WTC11 (cell line): ENCODE data around the gene UBN1. TPM values are rescaled to one million over a fixed set of nuclear protein-coding genes. Genes with fewer than 3 reads are reported as not detected.

Experiments used
- ATAC-seq: fragments of 200-7000 bp; cut with Tn5 transposase; 2 replicates; pipeline ENCODE4 v1.10.0; 2021; ENCODE audit warnings: mild to moderate bottlenecking, moderate library complexity
- CTCF ChIA-PET: fragments of 300-600 bp; sonication (Branson Sonifier 250); formaldehyde crosslinking; loops from one replicate; lab custom pipeline; 2021; ENCODE audit warnings: antibody characterized with exemption; lab: Charles Lee
- POLR2A ChIA-PET: fragments of 350-600 bp; sonication (Branson Sonifier 250); formaldehyde crosslinking; loops from one replicate; lab custom pipeline; 2021; ENCODE audit warnings: antibody characterized with exemption; lab: Charles Lee
- DNase-seq: peaks from one replicate; pipeline ENCODE4 v3.0.0; 2021; ENCODE audit warnings: low spot score
- H3K27ac Mint-ChIP-seq: 2 replicates; pipeline ENCODE4 v1.8.0; 2021; ENCODE audit warnings: mixed read lengths
- H3K27me3 Mint-ChIP-seq: 2 replicates; pipeline ENCODE4 v1.8.0; 2021; ENCODE audit warnings: low read depth, mild to moderate bottlenecking, moderate library complexity, mixed read lengths
- H3K36me3 Mint-ChIP-seq: 2 replicates; pipeline ENCODE4 v1.8.0; 2021; ENCODE audit warnings: mixed read lengths
- H3K4me1 Mint-ChIP-seq: 2 replicates; pipeline ENCODE4 v1.8.0; 2022; ENCODE audit warnings: mixed read lengths
- H3K4me3 Mint-ChIP-seq: 2 replicates; pipeline ENCODE4 v1.8.0; 2021; ENCODE audit warnings: mild to moderate bottlenecking, moderate library complexity, mixed read lengths
- H3K9me3 Mint-ChIP-seq: 2 replicates; pipeline ENCODE4 v1.8.0; 2021; ENCODE audit warnings: mixed read lengths
- AFF4 ChIP-seq: sonication (generic); formaldehyde crosslinking; IDR thresholded peaks from 2 replicates; pipeline ENCODE4 v1.8.1; 2023; ENCODE audit warnings: mild to moderate bottlenecking, missing genetic modification reagents, borderline replicate concordance
- FOXJ3 ChIP-seq: sonication (generic); formaldehyde crosslinking; IDR thresholded peaks from 2 replicates; pipeline ENCODE4 v1.9.0; 2021; ENCODE audit warnings: missing genetic modification reagents, mild to moderate bottlenecking, borderline replicate concordance
- FOXK1 ChIP-seq: sonication (generic); formaldehyde crosslinking; IDR thresholded peaks from 2 replicates; pipeline ENCODE4 v1.8.0; 2022; ENCODE audit warnings: mild to moderate bottlenecking, moderate library complexity, missing genetic modification reagents
- KAT7 ChIP-seq: sonication (generic); formaldehyde crosslinking; IDR thresholded peaks from 2 replicates; pipeline ENCODE4 v1.8.1; 2023; ENCODE audit warnings: missing genetic modification reagents, mild to moderate bottlenecking, borderline replicate concordance
- MYBL2 ChIP-seq: sonication (generic); formaldehyde crosslinking; IDR thresholded peaks from 2 replicates; pipeline ENCODE4 v1.8.1; 2023; ENCODE audit warnings: mild to moderate bottlenecking, moderate library complexity, missing genetic modification reagents
- RELA ChIP-seq: sonication (generic); formaldehyde crosslinking; IDR thresholded peaks from 2 replicates; pipeline ENCODE4 v1.8.1; 2022; ENCODE audit warnings: missing genetic modification reagents, mild to moderate bottlenecking, borderline replicate concordance
- RORB ChIP-seq: fragments of 250-450 bp; sonication (Bioruptor Pico); IDR thresholded peaks from 2 replicates; pipeline ENCODE4 v1.9.0; 2021; ENCODE audit warnings: mild to moderate bottlenecking
- SMAD3 ChIP-seq: sonication (generic); formaldehyde crosslinking; IDR thresholded peaks from 2 replicates; pipeline ENCODE4 v1.8.0; 2022; ENCODE audit warnings: missing genetic modification reagents, mild to moderate bottlenecking, borderline replicate concordance
- SMAD4 ChIP-seq: sonication (generic); formaldehyde crosslinking; IDR thresholded peaks from 2 replicates; pipeline ENCODE4 v1.8.0; 2022; ENCODE audit warnings: mild to moderate bottlenecking, missing genetic modification reagents
- STAT6 ChIP-seq: sonication (generic); formaldehyde crosslinking; conservative IDR thresholded peaks from 2 replicates; pipeline ENCODE4 v1.8.1; 2023; ENCODE audit warnings: mild to moderate bottlenecking, low read depth, missing genetic modification reagents, moderate library complexity
- TCF7 ChIP-seq: sonication (generic); formaldehyde crosslinking; IDR thresholded peaks from 2 replicates; pipeline ENCODE4 v1.8.0; 2022; ENCODE audit warnings: mild to moderate bottlenecking, low read depth, missing genetic modification reagents, moderate library complexity
- TEAD1 ChIP-seq: sonication (generic); formaldehyde crosslinking; IDR thresholded peaks from 2 replicates; pipeline ENCODE4 v1.8.0; 2022; ENCODE audit warnings: mild to moderate bottlenecking, missing genetic modification reagents
- ZBTB21 ChIP-seq: sonication (generic); formaldehyde crosslinking; IDR thresholded peaks from 2 replicates; pipeline ENCODE4 v1.8.1; 2023; ENCODE audit warnings: mild to moderate bottlenecking, missing genetic modification reagents, borderline replicate concordance
- ZNF263 ChIP-seq: sonication (generic); formaldehyde crosslinking; IDR thresholded peaks from 2 replicates; pipeline ENCODE4 v1.8.1; 2022; ENCODE audit warnings: low read depth, mild to moderate bottlenecking, moderate library complexity, missing genetic modification reagents
- ZNF281 ChIP-seq: sonication (generic); formaldehyde crosslinking; IDR thresholded peaks from 2 replicates; pipeline ENCODE4 v1.8.0; 2023; ENCODE audit warnings: mild to moderate bottlenecking, missing genetic modification reagents
- ZNF317 ChIP-seq: sonication (generic); formaldehyde crosslinking; IDR thresholded peaks from 2 replicates; pipeline ENCODE4 v1.8.1; 2023; ENCODE audit warnings: low read depth, mild to moderate bottlenecking, moderate library complexity, missing genetic modification reagents, borderline replicate concordance
- ZNF532 ChIP-seq: fragments of 250-450 bp; sonication (Bioruptor Pico); IDR thresholded peaks from 2 replicates; pipeline ENCODE4 v1.9.0; 2021; ENCODE audit warnings: mild to moderate bottlenecking, borderline replicate concordance
- total RNA-seq: library from RNA; stranded (reverse); gene quantifications from 3 replicates; pipeline ENCODE4 v1.2.3, GENCODE V29; 2021

UBN1 gene
- total RNA-seq, 1 experiment from 2014 or later, result 38.5 TPM

- Mint-ChIP-seq H3K36me3 (peaks cover 71% of the 10 kb centered on the region), H3K27ac (no peak overlapping the region), H3K9me3 (no peaks in the 10 kb centered on the region), H3K4me1 (no peaks in the 10 kb centered on the region), H3K4me3 (no peak overlapping the region), H3K27me3 (no peaks in the 10 kb centered on the region)
- CTCF ChIA-PET, result no interaction called here
- DNase-seq (no peak), ATAC-seq (no peak)
- POLR2A ChIA-PET, result interaction anchor here (2.0 kb wide), 1 partner anchor 9 kb away, joined by 4 read pairs; no protein-coding TSS in a partner anchor
- TF ChIP-seq SMAD4 (CRISPR knock-in tag), result no peak
- TF ChIP-seq FOXJ3, result no peak
- no peak for TF ChIP-seq TEAD1 (CRISPR knock-in tag)
- no peak for TF ChIP-seq ZNF317
These were observed 20.8 kb upstream of the UBN1 start for GRCh38 chr16:4826526-4826925.

DNA sequence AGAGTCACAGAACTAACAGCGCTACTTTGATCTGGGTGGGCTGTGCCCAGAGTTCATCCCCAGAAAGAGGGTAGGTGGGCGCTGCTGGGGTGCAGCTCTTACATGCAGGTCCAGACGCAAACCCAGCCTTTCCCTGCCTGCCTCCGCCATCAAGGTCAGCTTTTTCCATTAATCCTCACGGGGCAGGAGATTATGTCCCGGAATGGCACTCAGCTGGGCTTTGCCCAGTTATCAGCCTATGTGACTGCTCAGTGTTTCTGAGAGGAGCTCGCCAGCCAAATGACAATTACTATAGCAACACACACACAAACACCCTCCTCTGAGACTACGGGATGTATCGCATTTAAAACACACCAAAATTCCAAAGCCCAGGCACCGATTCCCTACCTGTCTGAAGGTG lies 20.3 kb upstream of the UBN1 start:
- CTCF ChIA-PET, result no interaction called here
- H3K4me1 Mint-ChIP-seq, result no peaks in the 10 kb centered on the region
- DNase-seq, result no peak
- H3K9me3 Mint-ChIP-seq, result no peaks in the 10 kb centered on the region
- no peaks in the 10 kb centered on the region for H3K27me3 Mint-ChIP-seq
- H3K36me3 Mint-ChIP-seq, result peaks cover 71% of the 10 kb centered on the region
- TF ChIP-seq ZBTB21 (CRISPR knock-in tag), result no peak
- no peak for TF ChIP-seq STAT6
- no peak for TF ChIP-seq SMAD3 (CRISPR knock-in tag)
- no peak for TF ChIP-seq KAT7 (CRISPR knock-in tag)
- no peak for TF ChIP-seq MYBL2 (CRISPR knock-in tag)
- no peak for TF ChIP-seq ZNF281
- no peak for TF ChIP-seq TCF7
- TF ChIP-seq RELA (CRISPR knock-in tag), result no peak
- TF ChIP-seq RORB (CRISPR knock-in tag), result no peak
- no peak for TF ChIP-seq ZNF263 (CRISPR knock-in tag)
- no peak for TF ChIP-seq FOXK1 (CRISPR knock-in tag)
- no peak for TF ChIP-seq SMAD4 (CRISPR knock-in tag)
- no peak for TF ChIP-seq ZNF532 (CRISPR knock-in tag)
- TF ChIP-seq AFF4, result no peak
- TF ChIP-seq, all 79 proteins: peak for 0
- ATAC-seq, result no peak
- POLR2A ChIA-PET, result no interaction called here
- no peak overlapping the region for H3K27ac Mint-ChIP-seq
- no peak overlapping the region for H3K4me3 Mint-ChIP-seq
